GM12801 (cell line): ENCODE measurements around the gene TBX15.

ENCODE experiments used
- TF ChIP-seq, protein P1 (sequence below): IDR thresholded peaks from one replicate; pipeline ENCODE4 v1.5.1; 2011; ENCODE audit warnings: control low read depth; ENCODE audit not compliant: insufficient read length; ENCODE audit errors: extremely low read depth

TBX15 gene

DNA sequence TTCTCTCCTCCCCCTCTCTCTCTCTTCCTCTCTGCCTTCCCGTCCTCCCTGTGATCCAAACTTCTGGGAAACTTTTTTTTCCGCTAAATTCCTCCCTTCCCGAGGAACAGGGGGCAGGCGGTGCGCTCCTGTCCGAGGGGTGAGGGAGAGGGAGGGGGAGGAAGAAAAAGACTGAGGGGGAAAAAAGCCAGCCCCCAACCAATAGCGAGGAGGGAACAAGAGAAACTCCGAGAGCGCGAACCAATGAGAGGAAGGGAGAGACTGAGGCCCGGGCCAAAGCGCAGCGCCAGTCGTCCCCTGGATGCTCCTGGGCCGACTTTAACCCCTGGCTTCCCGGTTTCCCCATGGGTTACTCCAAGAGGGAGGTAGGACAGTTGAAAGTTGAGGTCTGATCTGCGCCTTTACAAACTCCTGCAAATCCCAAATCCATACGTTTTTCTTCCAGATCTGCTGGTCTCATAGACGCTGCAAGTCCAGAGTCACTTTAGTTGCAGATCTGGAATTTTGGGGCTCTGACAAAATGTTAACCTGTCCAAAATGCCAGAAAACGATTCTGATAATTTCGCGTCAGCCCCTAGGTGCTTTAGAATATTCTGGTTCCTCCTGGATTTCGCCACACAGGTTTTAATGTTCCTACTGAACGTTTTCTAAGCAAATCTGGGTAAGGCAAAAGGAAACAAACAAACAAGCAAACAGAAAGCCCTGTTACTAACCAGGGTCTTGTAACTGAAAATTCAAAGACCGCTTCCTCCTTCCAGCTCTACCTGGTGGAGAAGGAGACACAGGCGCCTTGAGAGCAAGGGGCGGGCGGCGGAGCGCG, at the start of gene TBX15:
TBX15 (minus strand) TSS at position 158 of the 820 bp plus-strand sequence. CDS start 548 bp downstream, outside the sequence.
- TF ChIP-seq, protein P1, sequence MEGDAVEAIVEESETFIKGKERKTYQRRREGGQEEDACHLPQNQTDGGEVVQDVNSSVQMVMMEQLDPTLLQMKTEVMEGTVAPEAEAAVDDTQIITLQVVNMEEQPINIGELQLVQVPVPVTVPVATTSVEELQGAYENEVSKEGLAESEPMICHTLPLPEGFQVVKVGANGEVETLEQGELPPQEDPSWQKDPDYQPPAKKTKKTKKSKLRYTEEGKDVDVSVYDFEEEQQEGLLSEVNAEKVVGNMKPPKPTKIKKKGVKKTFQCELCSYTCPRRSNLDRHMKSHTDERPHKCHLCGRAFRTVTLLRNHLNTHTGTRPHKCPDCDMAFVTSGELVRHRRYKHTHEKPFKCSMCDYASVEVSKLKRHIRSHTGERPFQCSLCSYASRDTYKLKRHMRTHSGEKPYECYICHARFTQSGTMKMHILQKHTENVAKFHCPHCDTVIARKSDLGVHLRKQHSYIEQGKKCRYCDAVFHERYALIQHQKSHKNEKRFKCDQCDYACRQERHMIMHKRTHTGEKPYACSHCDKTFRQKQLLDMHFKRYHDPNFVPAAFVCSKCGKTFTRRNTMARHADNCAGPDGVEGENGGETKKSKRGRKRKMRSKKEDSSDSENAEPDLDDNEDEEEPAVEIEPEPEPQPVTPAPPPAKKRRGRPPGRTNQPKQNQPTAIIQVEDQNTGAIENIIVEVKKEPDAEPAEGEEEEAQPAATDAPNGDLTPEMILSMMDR = no peak

DNA sequence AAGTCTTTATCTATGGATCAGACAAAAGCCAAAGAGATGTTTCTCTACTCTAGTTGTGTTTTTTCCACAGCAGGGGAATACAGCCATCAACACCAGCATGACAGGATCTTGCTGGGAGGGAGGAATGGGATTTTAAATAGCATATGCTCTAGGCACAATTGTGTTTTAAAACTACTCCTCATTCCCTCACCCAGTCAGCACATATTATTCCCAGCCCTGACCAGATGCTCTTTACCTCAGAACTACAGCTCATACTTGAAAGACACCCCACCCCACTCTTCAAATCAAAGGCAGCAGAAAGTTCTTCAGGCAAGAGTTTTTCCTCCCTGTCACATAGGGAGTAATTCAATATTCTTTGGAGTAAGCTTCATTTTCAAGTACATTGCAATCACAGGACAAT, 46.2 kb upstream of the TBX15 start:
- TF ChIP-seq, protein P1 = no peak

DNA sequence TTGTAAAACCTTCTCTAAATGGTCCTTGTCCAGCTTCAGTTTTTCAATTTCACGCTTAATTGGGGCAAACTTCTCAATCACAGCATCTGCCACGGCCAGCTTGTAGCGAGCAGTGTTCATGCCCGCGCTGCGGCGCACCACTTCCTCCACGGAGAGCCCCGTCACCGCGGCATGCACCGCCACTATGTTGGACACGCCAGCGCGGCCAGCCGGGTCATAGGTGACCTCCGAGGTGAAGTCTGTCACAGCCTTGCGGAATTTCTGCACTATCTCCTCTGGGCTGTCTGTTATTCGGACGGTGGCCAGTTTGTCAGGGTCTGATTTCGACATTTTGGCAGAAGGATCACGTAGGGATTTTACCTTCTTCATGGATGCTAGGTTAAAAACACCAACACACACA, 44.8 kb upstream of the TBX15 start:
- TF ChIP-seq, protein P1 = no peak

DNA sequence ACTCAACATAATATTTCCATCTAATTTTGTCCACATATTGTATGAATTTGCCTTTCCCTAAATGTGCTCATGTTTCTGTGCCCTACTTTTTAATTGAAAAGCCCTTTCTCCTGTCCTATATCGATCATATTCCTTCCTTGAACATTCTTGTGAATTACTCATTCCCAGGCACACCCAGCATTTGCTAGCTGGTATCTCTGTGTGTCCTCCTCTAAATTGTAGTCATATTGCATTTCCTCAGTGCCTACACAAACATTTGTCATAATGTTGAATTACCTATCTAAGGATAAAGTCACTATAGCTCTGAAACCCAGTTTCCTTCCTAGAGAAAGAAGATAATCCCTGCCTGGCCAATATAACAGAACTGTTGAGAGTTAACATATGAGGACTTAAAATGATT, 39.6 kb upstream of the TBX15 start:
- TF ChIP-seq, protein P1 = no peak

DNA sequence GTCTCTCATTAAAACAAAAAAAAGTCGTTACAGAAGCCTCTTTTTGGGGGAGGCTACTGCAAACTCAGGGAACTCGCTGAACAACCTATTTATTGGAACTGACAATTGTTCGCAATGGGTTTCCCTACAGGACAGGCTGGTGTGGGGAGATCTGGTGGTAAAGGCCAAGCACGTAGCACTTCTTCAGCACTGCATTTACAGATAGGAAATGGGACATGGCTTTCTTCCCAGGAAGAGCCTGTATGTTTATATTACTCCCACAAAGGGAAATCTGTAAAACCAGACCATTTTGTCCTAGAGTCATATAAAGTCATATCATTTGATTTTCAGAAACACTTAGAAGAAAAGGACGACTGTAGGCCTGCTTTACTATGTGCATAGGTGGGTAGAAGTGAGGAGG, 38.8 kb upstream of the TBX15 start:
- TF ChIP-seq, protein P1 = no peak

DNA sequence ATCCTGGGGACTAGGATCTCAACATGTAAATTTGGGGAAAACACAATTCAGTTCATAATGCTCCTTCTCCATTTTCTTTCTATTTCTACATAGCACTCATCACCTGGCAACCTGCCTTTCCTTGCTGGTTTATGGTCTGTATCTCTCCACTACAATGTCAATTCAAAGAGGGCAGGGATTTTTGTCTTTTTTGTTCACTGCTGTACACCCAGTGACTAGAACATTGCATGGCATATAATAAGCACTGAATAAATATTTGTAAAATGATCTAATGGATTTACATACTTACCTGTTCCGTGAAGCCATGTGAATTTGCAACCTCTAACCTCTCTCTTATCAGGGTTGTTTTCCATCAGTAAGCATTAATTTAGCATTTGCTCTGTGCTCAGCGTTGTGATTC, 27.4 kb upstream of the TBX15 start:
- TF ChIP-seq, protein P1 = no peak

DNA sequence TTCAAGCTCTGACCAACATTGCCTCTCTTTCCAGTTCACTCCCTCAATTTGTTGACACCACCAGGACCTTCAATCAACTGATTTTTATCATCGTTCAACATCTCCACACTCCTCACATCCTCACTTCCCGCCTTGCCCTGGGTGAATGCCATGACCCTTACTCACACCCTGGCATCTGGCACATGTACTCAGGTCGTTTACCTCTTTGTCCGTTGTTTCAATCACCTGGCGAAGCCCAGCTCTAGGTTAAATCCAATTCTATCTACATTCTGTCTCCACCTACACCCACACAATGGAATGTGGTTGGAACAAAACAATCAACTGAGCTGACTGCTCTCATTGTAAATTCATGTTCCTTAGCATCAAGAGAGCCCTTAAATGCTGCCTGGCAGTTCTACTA, 24.2 kb upstream of the TBX15 start:
- TF ChIP-seq, protein P1 = no peak
